ENCODE results near the gene ATMIN. TPM values are rescaled to one million over a fixed set of nuclear protein-coding genes. Genes with fewer than 3 reads are reported as not detected.

The ATMIN gene
- total and polyA plus RNA-seq, 8 donors = 30.7 to 45.0 (median 39.5) TPM

DNA sequence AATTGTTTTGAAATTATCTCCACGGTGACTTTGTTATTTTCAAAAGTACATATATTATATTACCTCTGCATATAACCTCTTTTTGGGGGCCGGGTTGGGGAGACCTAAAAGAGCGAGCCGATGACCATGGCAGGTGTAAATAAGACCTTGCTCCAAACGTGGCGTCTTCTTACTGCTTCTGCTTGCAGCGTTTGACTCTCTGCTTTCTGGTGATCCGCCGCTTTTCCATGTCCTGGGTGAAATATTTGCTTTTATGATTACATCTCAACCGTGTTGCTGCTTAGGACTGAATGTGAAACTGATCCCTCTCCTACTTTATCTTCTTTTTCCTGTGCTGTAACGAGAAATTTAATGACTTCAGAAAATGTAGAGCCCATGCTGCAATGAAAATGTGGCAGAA is 18.1 kb downstream of the ATMIN start:
- DNase-seq (no peak), ATAC-seq (no peak)
- Histone ChIP-seq H3K36me3 (no peaks in the 10 kb centered on the region), H3K27me3 (no peaks in the 10 kb centered on the region), H3K4me1 (no peaks in the 10 kb centered on the region), H3K4me3 (no peak overlapping the region), H3K27ac (no peak overlapping the region), H3K9me3 (peaks cover 0 to 19% of the 10 kb centered on the region in 2 donors)
- intact Hi-C loops (cut with DNase I) = no loop called here
- TF ChIP-seq, protein P1, sequence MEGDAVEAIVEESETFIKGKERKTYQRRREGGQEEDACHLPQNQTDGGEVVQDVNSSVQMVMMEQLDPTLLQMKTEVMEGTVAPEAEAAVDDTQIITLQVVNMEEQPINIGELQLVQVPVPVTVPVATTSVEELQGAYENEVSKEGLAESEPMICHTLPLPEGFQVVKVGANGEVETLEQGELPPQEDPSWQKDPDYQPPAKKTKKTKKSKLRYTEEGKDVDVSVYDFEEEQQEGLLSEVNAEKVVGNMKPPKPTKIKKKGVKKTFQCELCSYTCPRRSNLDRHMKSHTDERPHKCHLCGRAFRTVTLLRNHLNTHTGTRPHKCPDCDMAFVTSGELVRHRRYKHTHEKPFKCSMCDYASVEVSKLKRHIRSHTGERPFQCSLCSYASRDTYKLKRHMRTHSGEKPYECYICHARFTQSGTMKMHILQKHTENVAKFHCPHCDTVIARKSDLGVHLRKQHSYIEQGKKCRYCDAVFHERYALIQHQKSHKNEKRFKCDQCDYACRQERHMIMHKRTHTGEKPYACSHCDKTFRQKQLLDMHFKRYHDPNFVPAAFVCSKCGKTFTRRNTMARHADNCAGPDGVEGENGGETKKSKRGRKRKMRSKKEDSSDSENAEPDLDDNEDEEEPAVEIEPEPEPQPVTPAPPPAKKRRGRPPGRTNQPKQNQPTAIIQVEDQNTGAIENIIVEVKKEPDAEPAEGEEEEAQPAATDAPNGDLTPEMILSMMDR (IDR thresholded peaks at IDR 0.05) = no peak

DNA sequence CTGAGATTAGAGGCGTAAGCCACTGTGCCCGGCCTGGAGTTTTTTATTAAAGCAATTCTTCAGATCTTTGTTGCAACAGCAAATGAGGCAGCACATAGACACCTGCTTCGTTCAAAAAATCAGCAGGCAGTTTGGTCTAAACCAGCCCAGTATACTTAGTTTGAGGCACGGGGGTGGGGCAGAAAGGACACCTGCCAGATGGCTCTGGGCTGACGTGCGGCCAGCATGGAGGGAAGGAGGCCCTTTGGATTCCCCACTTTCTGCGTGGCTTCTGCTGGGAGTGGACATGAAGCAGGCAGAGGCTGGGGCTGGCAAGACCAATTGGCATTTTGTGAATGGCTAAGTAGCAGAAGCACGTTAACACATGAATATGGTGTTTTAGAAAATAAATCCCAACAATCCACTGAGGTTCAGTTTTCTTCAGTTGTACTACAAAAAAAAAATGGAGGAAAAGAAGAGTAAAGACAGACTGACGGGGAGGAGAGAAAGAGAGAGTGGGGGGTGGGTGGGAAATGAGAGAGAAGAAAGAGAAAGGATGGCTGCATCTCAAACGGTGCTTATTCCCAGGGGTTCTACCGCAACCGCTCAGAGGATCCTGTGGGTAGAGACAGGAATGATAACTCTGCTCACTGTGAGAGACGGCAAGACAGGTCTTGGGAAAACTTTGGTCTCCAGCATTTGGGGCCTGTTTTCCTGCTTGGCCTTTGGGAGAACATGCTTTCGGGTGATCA is 25.1 kb downstream of the ATMIN start:
- ATAC-seq = no peak

DNA sequence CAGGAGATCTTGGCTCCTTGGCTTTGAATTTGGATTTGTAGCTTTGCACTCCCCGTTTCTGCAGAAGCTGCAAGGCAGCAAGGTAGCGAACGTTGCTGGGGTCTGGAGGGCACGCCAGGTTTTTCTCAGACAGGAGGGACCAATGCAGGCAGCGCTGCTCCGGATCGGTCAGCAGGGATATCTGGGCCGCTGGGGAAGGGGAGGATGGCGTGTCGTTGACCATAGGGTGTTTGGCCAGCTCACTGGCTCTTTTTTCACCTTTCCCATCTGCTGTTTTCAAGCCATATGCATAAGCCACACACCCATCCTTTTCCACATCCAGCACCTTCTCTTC is 25.6 kb downstream of the ATMIN start:
- TF ChIP-seq, protein P1 (IDR thresholded peaks at IDR 0.05) = no peak
- Histone ChIP-seq H3K4me3 (no peak overlapping the region), H3K36me3 (no peaks in the 10 kb centered on the region), H3K27ac (no peak overlapping the region), H3K9me3 (no peaks in the 10 kb centered on the region), H3K4me1 (no peaks in the 10 kb centered on the region), H3K27me3 (no peaks in the 10 kb centered on the region)
- DNase-seq = no peak
- intact Hi-C loops (cut with DNase I) = no loop called here
- no peak for ATAC-seq

More for the DNA sequence above, 25.1 kb downstream of the ATMIN start:
- no peak for DNase-seq
- Histone ChIP-seq H3K27me3 (no peaks in the 10 kb centered on the region), H3K4me3 (no peak overlapping the region), H3K27ac (no peak overlapping the region), H3K4me1 (no peaks in the 10 kb centered on the region), H3K9me3 (no peaks in the 10 kb centered on the region), H3K36me3 (no peaks in the 10 kb centered on the region)
- TF ChIP-seq, protein P1 (IDR thresholded peaks at IDR 0.05) = no peak
- intact Hi-C loops (cut with DNase I) = no loop called here

DNA sequence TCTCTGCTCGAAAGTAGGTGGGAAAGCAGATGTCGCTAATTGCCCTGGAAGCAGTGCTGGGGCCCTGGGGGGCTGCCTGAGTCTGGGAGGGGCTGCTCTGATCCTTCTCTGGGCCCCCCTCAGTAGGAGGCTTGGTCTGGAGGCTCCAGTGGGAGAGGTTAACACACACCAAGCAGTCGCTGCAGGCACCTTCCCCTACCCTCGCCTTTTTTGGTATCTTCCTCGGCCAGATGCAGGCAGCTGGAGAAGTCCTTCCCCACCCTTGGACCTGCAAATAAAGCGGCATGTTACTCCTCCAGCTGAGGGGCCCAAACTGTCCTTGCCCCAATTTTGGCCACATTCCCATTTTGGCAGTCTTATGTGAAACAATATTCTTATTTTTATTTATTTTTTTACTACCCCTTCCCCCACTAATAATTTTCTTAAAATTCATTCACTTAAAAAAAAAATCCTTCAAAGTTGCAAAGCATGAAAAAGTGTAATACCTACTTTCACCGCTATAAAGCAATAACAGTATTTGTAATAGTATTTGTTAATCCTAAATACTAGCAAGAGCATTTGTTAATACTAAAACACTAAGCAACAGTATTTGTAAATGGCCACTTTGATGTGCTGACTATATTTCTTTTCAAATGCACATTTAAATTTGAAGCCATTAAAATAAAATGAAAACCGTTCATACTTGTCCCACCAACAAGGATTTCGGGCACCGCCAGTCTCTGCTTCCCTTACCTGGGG is 26.4 kb downstream of the ATMIN start:
- Histone ChIP-seq H3K4me1 (no peaks in the 10 kb centered on the region), H3K27ac (no peak overlapping the region), H3K9me3 (no peaks in the 10 kb centered on the region), H3K4me3 (no peak overlapping the region), H3K36me3 (no peaks in the 10 kb centered on the region), H3K27me3 (no peaks in the 10 kb centered on the region)
- intact Hi-C loops (cut with DNase I) = no loop called here
- TF ChIP-seq, protein P1 (IDR thresholded peaks at IDR 0.05) = no peak
- ATAC-seq = no peak
- no peak for DNase-seq

DNA sequence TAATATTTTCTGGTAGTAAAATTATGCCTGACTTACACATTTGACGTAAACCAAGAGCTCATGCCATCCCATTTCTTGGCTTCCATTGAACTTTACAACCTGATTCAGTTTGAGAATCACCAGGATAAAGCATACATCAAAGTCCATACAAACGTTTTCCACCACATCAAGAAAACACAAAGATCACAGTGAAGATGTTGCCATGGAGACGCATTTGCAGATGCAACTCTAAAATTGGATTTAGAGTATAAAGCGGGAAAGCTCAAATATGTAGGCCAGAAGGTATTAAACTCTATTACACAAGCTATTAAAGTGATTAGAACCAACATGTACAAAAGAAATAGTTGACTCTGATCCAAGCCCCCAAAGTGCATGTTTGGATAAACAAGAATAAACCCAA is 31.0 kb downstream of the ATMIN start:
- Histone ChIP-seq H3K27me3 (no peaks in the 10 kb centered on the region), H3K4me3 (no peak overlapping the region), H3K27ac (no peak overlapping the region), H3K9me3 (no peaks in the 10 kb centered on the region), H3K36me3 (no peaks in the 10 kb centered on the region), H3K4me1 (no peaks in the 10 kb centered on the region)
- TF ChIP-seq, protein P1 (IDR thresholded peaks at IDR 0.05) = no peak
- intact Hi-C loops (cut with DNase I) = no loop called here
- no peak for ATAC-seq
- DNase-seq = no peak
